A673 (cell line): ENCODE measurements around the gene ISCA2. TPM values are rescaled to one million over a fixed set of nuclear protein-coding genes. Genes with fewer than 3 reads are reported as not detected.

Source experiments
- BruUV-seq: library from RNA; stranded (reverse); fragments of 400-500 nt; replicated peaks from 2 replicates; lab custom pipeline; 2021; lab: Mats Ljungman, UMichigan
- CTCF ChIA-PET: fragments of 300-600 bp; sonication (Branson Sonifier 250); formaldehyde crosslinking; loops from one replicate; lab custom pipeline; 2022; ENCODE audit warnings: antibody characterized with exemption; lab: Charles Lee
- POLR2A ChIA-PET: fragments of 300-600 bp; sonication (Branson Sonifier 250); formaldehyde crosslinking; loops from one replicate; lab custom pipeline; 2022; ENCODE audit warnings: antibody characterized with exemption; ENCODE audit not compliant: low non-redundant PET; lab: Charles Lee
- DNase-seq: peaks from one replicate; pipeline ENCODE4 v3.0.0-alpha.2; 2015; ENCODE audit warnings: low spot score
- H3K27ac ChIP-seq: fragments of 200-600 bp; sonication (generic); 2 replicates; pipeline ENCODE4 v1.5.1; 2016; ENCODE audit warnings: mixed run types, low read depth, mild to moderate bottlenecking, mixed read lengths, antibody characterized with exemption, low read length; ENCODE audit not compliant: poor library complexity, severe bottlenecking
- H3K27me3 ChIP-seq: fragments of 200-600 bp; sonication (generic); replicated peaks from 2 replicates; pipeline ENCODE4 v1.6.1; 2017; ENCODE audit warnings: mixed run types, low read depth, mild to moderate bottlenecking, mixed read lengths, antibody characterized with exemption, low read length; ENCODE audit not compliant: insufficient read depth, poor library complexity
- H3K36me3 ChIP-seq: fragments of 200-600 bp; sonication (generic); 2 replicates; pipeline ENCODE4 v1.6.1; 2016; ENCODE audit warnings: mixed run types, mild to moderate bottlenecking, mixed read lengths, antibody characterized with exemption, low read length; ENCODE audit not compliant: insufficient read depth, poor library complexity, severe bottlenecking
- H3K4me1 ChIP-seq: fragments of 200-600 bp; sonication (generic); 2 replicates; pipeline ENCODE4 v1.6.1; 2017; ENCODE audit warnings: mixed run types, mild to moderate bottlenecking, mixed read lengths, antibody characterized with exemption, low read length; ENCODE audit not compliant: insufficient read depth, poor library complexity, severe bottlenecking
- H3K4me3 ChIP-seq: fragments of 200-600 bp; sonication (generic); 2 replicates; pipeline ENCODE4 v1.5.1; 2016; ENCODE audit warnings: low read depth, mixed run types, mild to moderate bottlenecking, mixed read lengths, low read length; ENCODE audit not compliant: poor library complexity, severe bottlenecking
- H3K9me3 ChIP-seq: fragments of 200-600 bp; sonication (generic); 2 replicates; pipeline ENCODE4 v1.6.1; 2016; ENCODE audit warnings: mixed run types, low read depth, mild to moderate bottlenecking, mixed read lengths, antibody characterized with exemption, low read length; ENCODE audit not compliant: poor library complexity, severe bottlenecking
- EZH2 ChIP-seq: fragments of 200-600 bp; sonication (generic); IDR thresholded peaks from 2 replicates; pipeline ENCODE4 v1.6.1; 2017; ENCODE audit warnings: borderline replicate concordance, low read depth, mild to moderate bottlenecking, mixed read lengths, antibody characterized with exemption, low read length; ENCODE audit not compliant: poor library complexity, severe bottlenecking
- intact Hi-C: fragments of 100-400 bp; cut with micrococcal nuclease; formaldehyde crosslinking; loops from one replicate; pipeline ENCODE4 v1.10.0; 2022; ENCODE audit not compliant: unreplicated experiment
- total RNA-seq: library from RNA; stranded (reverse); gene quantifications from 2 replicates; pipeline ENCODE4 v1.2.3, GENCODE V29; 2021
- TF ChIP-seq, protein P1 (sequence below): fragments of 300-800, 200-600 bp; sonication (generic); conservative IDR thresholded peaks from 2 replicates; pipeline ENCODE4 v1.5.1; 2017; ENCODE audit warnings: low read depth, mild to moderate bottlenecking, antibody characterized with exemption, low read length, moderate library complexity, mixed read lengths

The ISCA2 gene
- total RNA-seq, 1 experiment from 2014 or later: 25.5 TPM

DNA sequence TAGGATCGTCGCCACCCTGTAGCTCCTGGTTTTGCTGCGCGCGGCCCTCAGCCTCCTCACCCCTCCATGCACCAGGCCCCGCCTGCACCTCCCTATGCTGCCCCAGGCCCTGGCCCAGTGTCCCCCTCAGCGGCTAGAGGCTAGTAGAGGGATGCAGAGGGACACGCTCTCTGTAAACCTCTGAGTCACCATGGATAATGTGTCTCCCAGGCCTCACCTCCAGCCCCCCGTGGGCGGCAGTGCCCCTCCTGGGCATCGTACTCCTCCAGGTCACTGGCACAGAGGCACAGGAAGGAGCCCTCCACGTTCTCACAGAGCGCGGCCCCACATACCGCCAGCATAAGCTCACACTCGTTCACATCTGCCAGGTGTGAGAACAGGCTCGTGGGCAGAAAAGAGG lies 12.3 kb downstream of the ISCA2 start:
- no peaks in the 10 kb centered on the region for H3K36me3 ChIP-seq
- no peak overlapping the region for H3K27ac ChIP-seq
- no peak overlapping the region for H3K4me3 ChIP-seq
- ChIA-PET CTCF (interaction anchor here (0.7 kb wide), 1 partner anchor 259 kb away, joined by 13 read pairs; no protein-coding TSS in a partner anchor), POLR2A (no interaction called here)
- no peaks in the 10 kb centered on the region for H3K9me3 ChIP-seq
- no peak for DNase-seq
- intact Hi-C loops: no loop called here
- H3K27me3 ChIP-seq: no peaks in the 10 kb centered on the region
- no peaks in the 10 kb centered on the region for H3K4me1 ChIP-seq
- BruUV-seq: no TSS peak
- no peak for TF ChIP-seq EZH2
- TF ChIP-seq, protein P1, sequence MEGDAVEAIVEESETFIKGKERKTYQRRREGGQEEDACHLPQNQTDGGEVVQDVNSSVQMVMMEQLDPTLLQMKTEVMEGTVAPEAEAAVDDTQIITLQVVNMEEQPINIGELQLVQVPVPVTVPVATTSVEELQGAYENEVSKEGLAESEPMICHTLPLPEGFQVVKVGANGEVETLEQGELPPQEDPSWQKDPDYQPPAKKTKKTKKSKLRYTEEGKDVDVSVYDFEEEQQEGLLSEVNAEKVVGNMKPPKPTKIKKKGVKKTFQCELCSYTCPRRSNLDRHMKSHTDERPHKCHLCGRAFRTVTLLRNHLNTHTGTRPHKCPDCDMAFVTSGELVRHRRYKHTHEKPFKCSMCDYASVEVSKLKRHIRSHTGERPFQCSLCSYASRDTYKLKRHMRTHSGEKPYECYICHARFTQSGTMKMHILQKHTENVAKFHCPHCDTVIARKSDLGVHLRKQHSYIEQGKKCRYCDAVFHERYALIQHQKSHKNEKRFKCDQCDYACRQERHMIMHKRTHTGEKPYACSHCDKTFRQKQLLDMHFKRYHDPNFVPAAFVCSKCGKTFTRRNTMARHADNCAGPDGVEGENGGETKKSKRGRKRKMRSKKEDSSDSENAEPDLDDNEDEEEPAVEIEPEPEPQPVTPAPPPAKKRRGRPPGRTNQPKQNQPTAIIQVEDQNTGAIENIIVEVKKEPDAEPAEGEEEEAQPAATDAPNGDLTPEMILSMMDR: no peak

DNA sequence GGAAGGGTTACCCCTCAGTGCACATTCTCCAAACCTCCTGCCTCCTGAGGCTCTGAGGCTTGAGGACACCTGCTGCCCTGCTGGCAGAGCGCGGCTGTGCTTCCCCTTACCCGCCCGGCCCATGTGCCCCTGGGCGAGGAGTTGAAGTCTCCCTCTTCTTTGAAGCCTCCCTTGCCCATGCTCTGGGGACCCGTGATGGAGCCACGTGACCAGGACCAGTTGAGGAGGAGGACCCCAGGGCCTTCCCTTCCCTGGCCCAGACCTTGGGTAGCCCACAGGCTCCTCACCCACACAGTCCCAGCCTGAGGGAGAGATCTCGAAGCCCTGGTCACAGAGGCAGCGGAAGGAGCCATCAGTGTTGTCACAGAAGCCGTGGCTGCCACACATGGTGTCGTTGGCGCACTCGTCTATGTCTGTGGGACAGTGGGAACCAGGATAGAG lies 12.9 kb downstream of the ISCA2 start:
- ChIA-PET CTCF (no interaction called here), POLR2A (no interaction called here)
- H3K27me3 ChIP-seq: peaks cover 4% of the 10 kb centered on the region
- DNase-seq: no peak
- intact Hi-C loops: no loop called here
- no peaks in the 10 kb centered on the region for H3K4me1 ChIP-seq
- H3K4me3 ChIP-seq: no peak overlapping the region
- TF ChIP-seq EZH2: no peak
- TF ChIP-seq, protein P1: no peak
- no peaks in the 10 kb centered on the region for H3K36me3 ChIP-seq
- no TSS peak for BruUV-seq
- no peaks in the 10 kb centered on the region for H3K9me3 ChIP-seq
- no peak overlapping the region for H3K27ac ChIP-seq

DNA sequence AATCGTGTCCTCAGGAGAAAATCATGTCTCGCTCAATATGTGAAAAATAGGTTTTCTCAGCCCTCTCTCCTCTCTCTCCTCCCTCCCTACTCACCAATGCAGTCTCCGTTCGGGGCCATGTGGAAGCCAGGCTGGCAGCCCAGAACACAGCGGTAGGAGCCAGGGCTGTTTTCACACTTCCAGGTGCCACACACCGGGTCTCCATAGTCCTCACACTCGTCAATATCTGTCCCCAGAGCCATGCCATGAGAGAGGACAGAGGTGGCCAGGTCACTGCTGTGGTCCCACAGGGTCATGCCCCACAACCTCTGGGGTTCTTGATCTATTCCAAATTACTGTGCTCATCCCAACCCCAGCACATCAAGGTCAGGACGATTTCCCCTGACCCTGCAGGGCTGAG lies 13.5 kb downstream of the ISCA2 start:
- no TSS peak for BruUV-seq
- ChIA-PET POLR2A (no interaction called here), CTCF (no interaction called here)
- TF ChIP-seq, protein P1: no peak
- TF ChIP-seq EZH2: no peak
- Histone ChIP-seq H3K27ac (no peak overlapping the region), H3K4me3 (no peak overlapping the region), H3K36me3 (no peaks in the 10 kb centered on the region), H3K4me1 (no peaks in the 10 kb centered on the region), H3K9me3 (no peaks in the 10 kb centered on the region), H3K27me3 (peaks cover 7% of the 10 kb centered on the region)
- intact Hi-C loops: no loop called here
- DNase-seq: no peak
